NCI-H510A (cell line): ENCODE results near the gene LRMDA.

Source experiments
- DNase-seq: peaks from one replicate; lab custom pipeline; 2025; lab: John Stamatoyannopoulos, UW

Gene LRMDA

DNA sequence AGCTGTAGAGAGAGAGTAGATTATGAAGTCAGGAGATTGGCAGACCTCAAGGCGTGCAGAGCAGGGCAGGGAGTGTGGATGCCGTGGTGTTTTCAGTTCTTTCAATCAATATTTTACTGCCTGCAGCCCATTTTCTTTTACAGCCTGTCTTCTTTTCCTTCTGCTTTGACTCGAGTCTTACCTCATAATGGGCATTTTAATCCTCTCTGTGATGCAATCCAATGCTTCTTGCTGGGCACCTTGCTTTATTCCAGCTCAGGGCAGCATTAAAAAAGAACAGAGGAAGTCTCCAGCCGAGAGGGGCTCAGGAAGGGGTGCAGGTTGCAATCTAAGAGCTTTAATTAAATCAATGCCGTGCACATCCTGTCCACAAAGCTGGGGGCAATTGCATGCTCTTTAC lies 839.0 kb downstream of the LRMDA start:
- DNase-seq = no peak

DNA sequence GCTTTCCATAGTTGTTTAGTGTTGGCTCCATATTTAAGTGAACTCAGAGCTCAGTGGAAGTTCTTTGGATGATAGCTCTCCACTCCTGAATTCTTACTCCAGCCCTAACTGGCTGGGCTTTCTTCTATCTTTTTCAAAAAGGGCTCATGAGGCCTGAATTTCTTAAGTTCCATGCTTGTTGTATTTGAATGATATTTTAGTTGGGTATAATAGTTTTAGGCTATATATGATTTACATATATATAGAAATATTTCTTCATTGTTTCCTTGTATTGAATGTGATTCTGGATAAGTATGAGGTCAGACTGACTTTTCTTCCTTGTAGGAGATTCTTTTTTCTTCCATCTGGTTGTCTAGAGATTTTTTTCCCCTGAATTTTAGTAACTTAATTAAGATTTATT lies 843.5 kb downstream of the LRMDA start:
- DNase-seq = no peak

DNA sequence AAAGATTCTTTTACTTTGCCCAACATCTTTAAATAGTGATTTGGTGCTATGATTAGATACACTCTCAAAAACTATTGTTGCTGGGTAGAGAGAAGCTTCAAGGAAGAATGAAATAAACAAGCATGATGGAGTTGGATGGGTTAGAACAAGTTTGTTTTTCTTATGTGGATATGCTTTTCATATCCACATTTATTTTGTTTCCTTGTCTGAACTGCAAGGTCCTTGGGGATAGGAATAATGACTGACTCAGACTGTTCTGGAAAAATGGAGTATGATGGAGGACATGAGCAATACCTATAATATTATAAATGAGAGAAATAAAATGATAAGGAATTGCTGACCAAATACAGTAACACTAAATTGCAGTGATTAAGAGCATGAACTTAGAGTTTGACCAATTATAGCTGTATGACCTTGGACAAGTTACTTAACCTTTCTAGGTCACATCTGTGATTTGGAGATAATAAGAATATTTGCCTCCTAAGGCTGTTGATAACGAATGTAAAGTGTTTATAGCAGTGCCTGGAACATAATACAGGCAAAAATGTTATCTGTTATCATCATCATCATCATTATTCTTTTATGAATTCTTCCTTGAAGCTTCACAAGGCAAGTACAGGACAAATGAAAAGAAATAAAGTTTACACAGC lies 847.5 kb downstream of the LRMDA start:
- DNase-seq = no peak

DNA sequence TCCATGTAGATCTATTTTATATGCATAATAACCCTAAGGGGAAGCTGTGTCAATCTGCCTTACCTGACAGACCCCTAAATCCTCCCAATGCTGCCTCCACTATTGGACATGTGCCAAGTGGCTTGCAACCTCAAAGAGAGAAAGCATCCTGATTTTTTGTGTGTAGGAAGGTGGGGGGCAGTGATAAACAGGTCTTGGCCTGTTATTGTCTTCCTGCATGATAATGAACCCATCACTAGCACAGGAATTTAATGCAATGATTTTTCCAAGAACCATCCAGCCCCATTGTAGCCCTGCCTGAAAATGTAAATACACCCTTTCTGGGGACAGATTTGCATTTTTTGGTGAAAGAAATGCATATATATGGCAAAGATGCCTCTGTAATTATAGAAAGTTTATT lies 850.2 kb downstream of the LRMDA start:
- DNase-seq = no peak

DNA sequence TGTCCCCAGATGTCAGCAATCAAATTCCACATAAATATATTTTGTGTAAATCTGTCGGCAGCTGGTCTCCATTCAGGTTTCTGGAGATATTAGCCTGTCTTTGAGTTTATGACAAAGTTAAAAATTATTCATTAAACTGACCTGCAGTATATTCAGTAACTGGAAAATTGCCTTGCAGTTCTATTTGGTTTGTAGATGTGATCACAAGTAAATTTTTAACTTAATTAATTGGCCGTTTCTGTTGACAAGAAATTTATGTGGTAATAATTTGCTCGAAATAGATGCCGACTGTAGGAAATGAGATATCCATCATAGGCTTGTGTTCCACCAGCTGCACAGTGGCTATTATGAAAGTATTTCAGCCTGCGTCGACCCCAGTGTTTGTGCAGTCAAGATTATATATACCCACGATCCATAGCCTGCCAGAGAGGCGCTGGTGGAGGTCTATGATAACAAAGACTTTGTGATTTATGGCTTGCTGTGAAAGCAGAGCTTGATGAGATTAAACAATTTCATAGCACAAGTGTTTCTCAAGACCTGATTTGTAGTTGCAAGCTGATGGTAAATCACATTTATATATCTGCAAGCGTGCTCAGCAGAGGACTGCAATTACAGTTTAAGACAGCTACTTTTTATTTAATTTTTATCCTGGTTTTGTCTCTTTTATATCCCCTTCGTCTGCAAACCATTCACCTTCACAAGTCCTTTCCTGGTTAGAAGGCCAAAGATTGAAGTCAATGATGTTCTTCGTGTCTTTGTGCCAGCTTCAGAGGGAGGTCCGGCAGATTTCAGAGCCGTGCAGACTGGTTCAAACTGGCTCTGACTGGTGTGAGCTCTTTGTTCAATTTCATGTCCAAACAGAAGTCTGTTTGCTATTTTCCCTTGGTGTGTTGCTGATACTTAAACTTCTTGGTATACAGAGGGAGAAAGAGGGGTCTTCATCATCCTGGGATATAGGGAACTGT lies 850.9 kb downstream of the LRMDA start:
- DNase-seq = no peak

DNA sequence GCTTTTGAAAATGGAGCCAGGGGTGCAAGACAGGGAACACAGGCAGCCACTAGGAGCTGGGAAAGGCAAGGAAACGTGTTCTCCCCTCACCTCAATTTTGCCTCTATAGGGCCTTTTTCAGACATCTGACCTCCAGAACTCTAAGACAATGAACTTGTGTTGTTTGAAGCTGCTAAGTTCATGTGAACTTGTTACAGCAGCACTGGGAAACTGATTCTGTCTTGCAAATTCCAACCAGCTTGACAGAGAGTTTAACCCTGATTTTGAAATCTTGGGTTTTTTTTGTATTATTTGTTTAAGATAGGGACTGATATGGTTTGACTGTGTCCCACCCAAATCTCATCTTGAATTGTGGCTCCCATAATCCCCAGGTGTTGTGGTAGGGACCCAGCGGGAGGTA lies 852.9 kb downstream of the LRMDA start:
- no peak for DNase-seq

DNA sequence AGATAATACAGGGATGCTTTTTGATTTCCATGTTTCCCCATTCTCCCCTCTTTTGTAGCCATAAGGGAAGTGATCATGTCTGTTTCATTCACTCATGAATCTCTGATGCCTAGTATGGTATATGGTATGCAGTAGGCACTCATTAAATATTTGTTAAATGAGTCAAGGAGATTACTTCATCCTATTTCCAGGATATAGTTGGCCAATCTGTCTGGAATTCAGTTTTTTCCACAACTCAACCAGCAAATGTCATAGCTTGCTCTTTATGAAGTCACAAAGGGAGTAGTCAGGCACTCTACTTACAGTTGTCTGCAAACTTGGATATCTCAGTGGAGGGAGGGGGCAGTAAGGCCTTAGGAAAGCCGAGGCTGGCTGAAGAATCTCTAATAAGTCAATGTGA lies 853.6 kb downstream of the LRMDA start:
- no peak for DNase-seq

DNA sequence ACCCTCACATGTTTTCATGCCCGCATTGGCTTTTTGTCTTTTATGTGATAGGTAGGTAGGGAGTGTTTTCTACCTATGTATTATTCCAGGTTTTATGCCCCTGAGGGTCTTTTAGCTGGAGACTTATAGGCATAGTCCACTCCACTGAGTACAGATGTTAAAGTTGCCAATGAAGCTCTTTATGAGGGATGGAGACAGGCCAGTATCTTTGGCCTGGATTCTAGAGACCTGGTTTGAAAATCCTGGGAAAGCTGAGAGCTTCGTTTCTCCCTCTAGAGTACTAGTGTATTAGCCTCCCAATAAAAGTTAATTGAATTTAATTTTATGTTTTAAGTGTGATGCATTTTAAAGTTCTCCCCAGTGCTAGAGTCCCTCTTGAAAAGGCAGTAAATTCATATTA lies 854.1 kb downstream of the LRMDA start:
- no peak for DNase-seq

DNA sequence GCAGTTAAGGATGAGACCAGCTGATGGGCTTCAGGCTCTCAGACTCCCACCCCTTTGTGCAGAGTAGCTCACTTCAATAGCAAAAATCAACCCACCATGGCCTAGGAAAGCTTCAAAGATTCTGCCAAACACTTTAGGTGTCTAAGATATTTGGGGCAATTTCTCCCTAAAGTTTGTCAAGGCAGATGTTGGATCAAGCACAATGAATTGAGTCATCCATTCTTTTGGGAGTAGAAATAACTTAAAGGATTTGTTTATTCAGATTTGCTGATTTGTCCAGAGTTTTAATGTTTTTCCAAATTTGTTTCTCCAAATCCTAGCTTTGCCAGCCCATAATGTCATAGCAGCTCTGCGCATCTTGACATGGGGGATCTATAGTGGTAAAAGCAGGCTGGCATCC lies 855.1 kb downstream of the LRMDA start:
- DNase-seq = no peak

DNA sequence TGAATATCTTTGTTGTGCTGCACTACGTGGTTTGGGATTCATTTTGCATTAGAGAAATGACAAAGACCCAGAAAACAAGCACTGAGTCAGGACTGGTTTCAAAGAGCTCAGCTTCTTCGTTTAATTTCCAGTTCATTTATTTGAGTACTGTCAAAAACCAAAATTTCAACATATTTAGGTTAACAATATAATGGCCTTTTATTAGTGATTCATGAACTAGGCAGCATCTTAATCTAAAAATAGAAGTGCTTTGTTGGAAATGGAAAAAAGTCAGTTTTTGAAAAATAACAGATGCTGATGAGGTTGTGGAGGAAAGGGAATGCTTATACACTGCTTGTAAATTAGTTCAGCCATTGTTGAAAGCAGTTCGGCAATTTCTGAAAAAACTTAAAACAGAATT lies 856.4 kb downstream of the LRMDA start:
- no peak for DNase-seq

DNA sequence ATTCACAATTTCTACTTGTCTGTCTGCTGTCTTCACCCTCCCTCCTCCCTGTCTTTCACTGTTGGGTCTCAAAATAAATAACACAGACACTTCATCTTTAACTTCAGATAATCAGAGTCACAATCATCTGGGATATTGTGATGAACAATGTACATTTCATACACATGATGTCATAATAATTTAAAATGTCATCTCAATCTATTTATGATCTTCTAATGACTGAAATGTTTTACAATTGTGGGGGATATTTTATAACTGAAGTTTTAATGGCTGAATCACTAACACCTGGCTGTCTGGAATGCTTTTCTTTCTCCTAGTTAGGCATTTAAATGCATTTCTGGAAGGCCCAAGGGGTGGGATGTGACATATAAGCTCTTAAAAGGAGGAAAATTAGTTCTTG lies 859.8 kb downstream of the LRMDA start:
- DNase-seq = no peak

DNA sequence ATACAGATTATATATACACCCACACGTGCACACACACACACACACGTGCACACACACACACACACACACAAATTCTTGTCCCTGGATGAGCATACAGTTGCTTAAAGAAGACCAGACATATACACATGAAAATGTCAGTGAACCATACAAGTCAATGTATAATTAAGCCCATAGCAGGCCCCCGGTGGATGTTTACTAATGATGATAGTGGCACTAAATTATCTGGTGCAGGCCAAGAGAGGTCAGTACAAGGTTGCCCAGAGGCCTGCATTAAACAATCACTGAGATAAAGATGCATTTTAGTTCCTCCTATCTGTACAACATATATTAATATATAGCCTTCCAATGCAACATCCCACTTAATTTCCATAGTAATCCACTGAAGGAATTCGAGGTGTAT lies 860.5 kb downstream of the LRMDA start:
- DNase-seq = no peak

DNA sequence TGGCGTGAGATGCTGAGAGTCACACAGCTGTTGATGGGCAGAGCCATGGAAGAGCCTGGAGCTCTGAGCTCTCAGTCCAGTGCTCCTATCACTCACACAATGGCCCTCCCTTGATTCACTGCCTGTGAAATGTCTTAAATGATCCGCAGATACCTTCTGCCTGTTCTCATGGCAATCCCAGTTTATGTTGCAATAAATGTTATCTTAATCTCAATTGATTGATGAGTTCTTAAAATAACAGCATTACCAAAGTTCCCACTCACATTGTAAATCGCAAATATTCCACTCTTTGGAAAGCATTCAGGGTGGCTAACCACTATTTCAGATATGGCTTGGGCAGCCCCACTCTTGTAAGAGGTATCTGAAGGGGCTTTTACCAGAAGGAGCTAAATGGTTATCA lies 865.5 kb downstream of the LRMDA start:
- no peak for DNase-seq

DNA sequence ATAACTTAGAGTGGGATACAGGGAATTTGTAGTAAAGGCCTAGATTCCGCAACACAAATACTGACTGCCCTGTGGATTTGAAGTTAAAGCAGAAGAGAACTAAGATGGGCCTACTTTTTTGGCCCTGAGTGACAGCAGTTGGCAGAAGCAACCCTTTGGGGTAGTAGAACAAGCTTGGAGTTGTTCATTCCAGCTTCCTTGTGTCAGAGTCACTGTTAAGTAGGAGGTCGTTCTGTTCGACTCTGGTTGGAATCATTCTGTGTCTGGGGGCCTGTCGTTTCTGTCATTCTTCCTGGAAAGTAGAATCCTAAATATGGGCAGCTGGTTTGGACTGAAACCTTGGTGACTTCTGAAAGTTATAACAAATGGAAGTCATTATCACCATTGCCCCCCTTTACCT lies 865.9 kb downstream of the LRMDA start:
- no peak for DNase-seq

DNA sequence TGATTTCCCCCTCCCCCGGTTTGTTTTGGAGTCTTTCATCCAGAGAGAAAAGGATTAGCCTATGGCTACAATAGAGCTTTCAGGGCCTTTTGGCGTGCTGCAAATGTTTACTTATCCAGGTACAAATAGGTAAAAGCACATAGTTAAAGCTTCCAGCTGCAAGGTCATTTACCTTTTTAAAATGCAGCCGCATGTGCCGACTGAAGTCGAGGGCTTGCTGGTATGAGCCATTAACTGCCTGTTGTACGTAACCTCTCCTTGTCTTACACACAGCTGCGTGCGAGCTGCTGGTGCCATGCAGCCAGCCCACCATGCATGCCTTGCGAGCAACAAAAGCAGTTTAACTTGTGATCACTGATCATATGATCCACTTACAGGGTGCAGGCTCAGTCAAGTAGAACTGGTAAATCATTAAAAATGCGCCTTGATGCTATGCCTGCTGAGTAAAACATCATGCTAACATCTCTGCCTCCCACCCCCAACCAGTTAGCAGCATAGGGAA lies 866.4 kb downstream of the LRMDA start:
- peak; percentile 81 for DNase-seq

DNA sequence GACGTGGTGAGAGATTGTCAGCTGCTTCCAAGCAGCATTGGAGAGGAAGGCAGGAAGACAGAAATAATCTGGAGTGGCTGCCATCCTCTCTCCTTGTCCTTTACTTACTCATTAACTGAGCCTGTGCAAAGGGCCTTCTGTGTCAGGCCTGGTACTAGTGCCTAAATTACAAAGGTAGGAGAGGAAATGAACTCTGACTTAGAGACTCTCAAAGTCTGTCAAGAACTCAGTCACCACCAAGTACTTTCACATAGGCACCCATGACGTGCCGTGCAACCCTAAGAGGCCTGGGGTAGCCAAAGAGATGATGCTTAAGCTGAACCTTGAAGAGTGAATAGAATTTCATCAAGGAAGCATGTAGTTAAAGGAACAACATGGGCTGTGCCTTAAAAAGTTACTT lies 866.9 kb downstream of the LRMDA start:
- DNase-seq = no peak

DNA sequence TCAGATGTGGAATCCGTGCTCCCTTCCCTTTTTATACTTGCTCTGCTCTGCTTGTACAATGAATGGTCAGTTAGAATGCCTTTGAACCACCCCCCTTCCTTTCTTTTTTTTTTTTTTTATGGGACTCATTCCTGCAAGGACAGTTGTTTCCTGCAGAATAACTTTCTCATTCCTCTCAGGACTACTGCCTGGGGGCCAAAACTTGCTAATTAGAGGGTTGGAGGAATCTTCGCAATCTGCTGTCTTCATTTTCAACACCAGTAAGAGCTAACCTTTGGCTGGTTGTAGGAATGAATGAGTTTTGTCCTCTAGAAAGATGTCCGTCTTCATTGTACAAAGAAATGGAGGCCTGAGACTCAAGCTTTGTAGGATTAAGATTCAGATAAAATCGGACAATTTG lies 868.1 kb downstream of the LRMDA start:
- no peak for DNase-seq

DNA sequence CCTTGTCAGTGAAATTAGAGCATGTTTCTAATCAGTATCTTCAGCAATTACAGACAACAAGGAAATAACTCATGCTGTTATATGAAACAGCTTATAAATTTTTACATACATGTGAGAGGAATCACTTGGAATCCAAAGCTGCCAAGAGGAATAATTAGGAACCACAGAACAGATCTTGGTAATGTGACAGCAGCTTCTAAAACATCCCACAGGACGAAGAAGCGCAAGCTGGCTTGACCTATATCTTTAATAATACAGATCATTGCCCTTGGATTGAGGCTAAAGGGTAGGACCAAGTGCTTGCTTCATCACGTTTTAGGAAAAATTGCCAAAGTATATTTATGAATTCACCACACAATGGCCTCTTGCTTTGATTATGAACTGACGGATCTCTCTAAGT lies 869.8 kb downstream of the LRMDA start:
- no peak for DNase-seq

DNA sequence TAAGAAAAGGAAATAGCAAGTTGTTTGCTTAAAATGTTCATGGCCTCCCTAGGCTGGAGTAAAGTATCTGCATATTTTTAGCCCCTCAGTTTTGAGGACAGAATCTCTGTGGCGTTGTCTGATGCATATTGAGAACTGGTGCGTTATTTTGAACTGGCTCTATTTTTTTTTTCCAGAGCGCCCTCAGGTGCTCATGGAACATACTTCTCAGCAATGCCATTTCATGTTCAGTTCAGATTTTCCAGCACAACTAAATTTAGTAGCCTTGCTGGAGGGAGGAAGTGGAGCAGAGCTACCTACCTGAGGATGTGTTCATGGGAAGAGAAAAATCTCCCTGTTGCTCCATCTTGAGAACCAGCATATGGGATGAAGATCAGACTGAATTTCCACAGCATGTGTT lies 870.5 kb downstream of the LRMDA start:
- DNase-seq = no peak

DNA sequence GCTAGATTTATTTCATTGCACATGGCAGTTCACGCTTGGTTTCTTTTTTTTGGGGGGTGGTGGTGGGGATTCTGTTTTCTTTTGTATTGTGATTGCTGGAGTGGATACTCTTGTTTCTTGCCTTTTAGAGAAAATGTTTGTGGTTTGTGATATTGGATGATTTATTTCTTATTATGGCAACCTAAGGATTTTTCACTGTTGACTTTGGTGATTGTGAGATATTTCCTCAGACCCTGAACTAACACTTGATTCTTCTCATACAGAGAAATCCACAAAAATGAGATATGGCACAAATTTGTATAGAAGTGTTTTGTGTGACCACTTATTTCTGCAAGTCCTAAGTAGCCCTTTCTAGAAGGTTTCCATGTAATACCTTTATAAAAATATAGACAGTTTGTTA lies 871.1 kb downstream of the LRMDA start:
- DNase-seq = no peak

DNA sequence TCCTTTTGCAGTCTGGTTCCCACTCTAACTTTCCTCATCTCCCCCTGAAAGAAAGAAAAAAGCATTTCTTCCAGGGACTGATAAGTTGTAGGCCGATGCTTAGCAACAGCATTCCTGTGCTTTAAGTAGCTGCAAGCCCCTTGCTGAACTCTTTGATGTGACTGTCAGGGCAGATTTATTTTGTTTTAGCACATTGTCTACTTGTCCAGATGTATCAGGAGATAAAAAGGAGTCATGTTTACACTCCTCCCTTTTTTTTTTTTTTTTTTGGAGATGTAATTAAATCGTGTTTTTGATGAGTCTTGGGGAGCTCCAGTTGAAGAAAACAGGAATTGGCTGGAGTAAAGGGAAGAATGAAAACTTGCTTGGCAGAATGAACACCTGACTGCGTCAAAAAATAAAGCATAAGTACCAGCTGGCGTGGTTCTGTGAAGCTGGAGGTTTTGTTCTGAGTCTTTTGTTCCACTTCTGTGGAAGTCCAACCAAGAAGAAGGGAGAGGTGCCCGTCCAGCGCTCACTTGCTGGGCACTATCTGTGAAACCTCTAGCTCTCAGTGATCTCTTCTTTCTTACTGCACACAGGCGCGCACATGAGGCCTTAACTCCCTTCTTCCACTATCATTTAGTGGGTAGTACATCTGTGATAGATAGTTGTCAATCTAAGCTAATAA lies 871.7 kb downstream of the LRMDA start:
- no peak for DNase-seq

DNA sequence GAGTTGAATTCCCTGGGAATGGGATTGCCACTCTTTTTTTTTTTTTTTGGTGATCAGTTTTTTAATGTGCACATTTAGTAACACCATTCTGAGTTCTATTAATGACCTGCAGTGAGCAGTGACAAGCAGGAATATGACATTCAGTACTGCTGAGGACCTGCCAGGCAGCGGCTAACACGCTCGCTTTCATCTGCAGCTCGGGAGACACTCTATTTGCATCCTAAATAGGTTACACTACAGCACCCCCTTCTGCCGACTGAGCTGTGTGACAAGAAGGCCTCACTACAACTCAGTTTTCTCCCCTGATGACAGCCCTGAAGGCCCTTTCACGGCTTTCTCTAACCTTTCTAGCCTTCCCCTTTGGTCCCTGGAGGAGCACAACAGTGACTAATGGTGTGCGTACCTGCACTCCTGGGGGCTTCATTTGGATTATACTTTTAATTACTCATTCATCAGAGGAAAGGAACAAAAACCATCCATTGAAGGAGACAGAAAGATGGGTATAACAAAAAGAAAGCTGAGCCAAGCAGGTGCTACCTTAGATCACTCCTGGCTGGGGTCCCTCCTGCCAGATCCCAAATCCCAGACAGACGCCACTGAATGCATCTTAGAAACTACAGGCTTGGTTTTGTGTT lies 872.4 kb downstream of the LRMDA start:
- peak; percentile 84 for DNase-seq
